ENCODE results near the gene DOCK7. TPM values are rescaled to one million over a fixed set of nuclear protein-coding genes. Genes with fewer than 3 reads are reported as not detected.

The DOCK7 gene
- polyA plus RNA-seq, 3 donors: 2.9 to 3.7 (median 3.5) TPM

DNA sequence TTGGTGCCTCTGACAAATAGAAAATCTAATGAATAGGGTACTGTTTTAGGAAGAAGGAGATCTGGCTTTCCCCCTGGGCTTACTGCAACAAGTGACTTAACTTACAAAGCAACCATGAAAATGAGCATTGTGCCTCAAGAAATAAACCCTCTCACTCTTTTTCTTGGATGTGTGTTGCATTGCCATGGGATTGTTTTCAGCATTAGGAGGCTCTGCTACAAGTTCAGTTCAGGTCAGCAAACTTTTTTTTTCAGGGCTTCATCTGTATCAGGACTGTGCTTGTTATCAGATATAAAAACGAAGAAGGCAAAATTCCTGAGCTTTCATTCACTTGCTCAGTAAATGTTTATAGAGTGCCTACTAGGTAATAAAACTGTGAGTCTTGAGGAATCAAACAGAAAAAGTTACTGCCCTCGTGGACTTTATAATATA lies 37.8 kb upstream of the DOCK7 start:
- Histone ChIP-seq H2AFZ (ENCODE audit: insufficient read depth, low read depth, low read length, poor library complexity, severe bottlenecking) (no peak overlapping the region), H3K79me2 (ENCODE audit: insufficient read depth, low read length) (no peaks in the 10 kb centered on the region), H3K4me3 (replicated peaks in 1 of 3; ENCODE audit: low read depth in 2 of 3, low read length in 3 of 3) (no peak overlapping the region), H3K4me1 (ENCODE audit: control insufficient read depth in 1 of 2, insufficient read depth in 2 of 2, low read length in 2 of 2) (peaks cover 13 to 29% of the 10 kb centered on the region in 2 donors), H4K20me1 (ENCODE audit: insufficient read depth, low read length) (no peaks in the 10 kb centered on the region), H3K36me3 (replicated peaks in 1 of 2; ENCODE audit: control insufficient read depth in 1 of 2, insufficient read depth in 2 of 2, low read length in 2 of 2) (no peaks in the 10 kb centered on the region), H3K27ac (ENCODE audit: low read depth in 1 of 2, low read length in 2 of 2) (no peak overlapping the region), H3K27me3 (ENCODE audit: control insufficient read depth in 2 of 2, insufficient read depth in 2 of 2, low read length in 2 of 2) (no peaks in the 10 kb centered on the region), H3K4me2 (replicated peaks; ENCODE audit: extremely low read depth, low read length, poor library complexity, severe bottlenecking) (no peak overlapping the region), H3K9ac (ENCODE audit: insufficient read depth, low read length, poor library complexity, severe bottlenecking) (no peak overlapping the region), H3K9me3 (replicated peaks in 1 of 2; ENCODE audit: control insufficient read depth in 1 of 2, insufficient read depth in 1 of 2, low read length in 2 of 2) (no peaks in the 10 kb centered on the region)
- intact Hi-C loops (cut with micrococcal nuclease): no loop called here
- no CpG with 5 or more reads among the region's 2 CpGs for WGBS (ENCODE audit: insufficient coverage)
- H3K27me3 Mint-ChIP-seq (ENCODE audit: low read depth in 3 of 3): peaks cover 0 to 2% (median 0%) of the 10 kb centered on the region in 3 donors
- H3K27ac Mint-ChIP-seq: no peak overlapping the region
- H3K4me3 Mint-ChIP-seq: no peak overlapping the region
- TF ChIP-seq, protein P1, sequence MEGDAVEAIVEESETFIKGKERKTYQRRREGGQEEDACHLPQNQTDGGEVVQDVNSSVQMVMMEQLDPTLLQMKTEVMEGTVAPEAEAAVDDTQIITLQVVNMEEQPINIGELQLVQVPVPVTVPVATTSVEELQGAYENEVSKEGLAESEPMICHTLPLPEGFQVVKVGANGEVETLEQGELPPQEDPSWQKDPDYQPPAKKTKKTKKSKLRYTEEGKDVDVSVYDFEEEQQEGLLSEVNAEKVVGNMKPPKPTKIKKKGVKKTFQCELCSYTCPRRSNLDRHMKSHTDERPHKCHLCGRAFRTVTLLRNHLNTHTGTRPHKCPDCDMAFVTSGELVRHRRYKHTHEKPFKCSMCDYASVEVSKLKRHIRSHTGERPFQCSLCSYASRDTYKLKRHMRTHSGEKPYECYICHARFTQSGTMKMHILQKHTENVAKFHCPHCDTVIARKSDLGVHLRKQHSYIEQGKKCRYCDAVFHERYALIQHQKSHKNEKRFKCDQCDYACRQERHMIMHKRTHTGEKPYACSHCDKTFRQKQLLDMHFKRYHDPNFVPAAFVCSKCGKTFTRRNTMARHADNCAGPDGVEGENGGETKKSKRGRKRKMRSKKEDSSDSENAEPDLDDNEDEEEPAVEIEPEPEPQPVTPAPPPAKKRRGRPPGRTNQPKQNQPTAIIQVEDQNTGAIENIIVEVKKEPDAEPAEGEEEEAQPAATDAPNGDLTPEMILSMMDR (IDR thresholded peaks at IDR 0.05): no peak
- H3K4me1 Mint-ChIP-seq: peaks cover 37% of the 10 kb centered on the region
- H3K36me3 Mint-ChIP-seq: no peaks in the 10 kb centered on the region
- peaks cover 0 to 1% (median 0%) of the 10 kb centered on the region in 7 donors for H3K9me3 Mint-ChIP-seq
- no peak for DNase-seq

DNA sequence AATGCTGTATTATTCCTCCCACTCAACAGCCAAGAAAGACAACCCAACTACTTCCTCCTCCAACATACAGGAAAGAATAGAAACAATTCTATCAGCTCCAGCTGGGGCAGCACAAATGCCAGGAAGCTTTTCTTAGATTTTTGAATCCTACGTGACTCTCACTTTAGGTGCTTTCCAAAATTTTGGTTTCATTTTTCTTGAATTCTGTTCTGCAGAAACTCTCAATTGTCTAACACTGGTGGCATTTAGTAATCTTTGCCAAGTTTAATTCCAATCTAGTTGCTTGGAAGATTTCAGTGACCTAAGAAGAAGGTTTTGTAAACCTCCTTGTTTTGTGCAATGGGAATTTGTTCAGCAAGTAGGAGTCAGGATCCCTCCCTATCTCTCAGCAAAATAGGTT lies 37.1 kb upstream of the DOCK7 start:
- DNase-seq: no peak
- Mint-ChIP-seq H3K36me3 (no peaks in the 10 kb centered on the region), H3K9me3 (peaks cover 0 to 1% (median 0%) of the 10 kb centered on the region in 7 donors), H3K27me3 (ENCODE audit: low read depth in 3 of 3) (peaks cover 0 to 2% (median 0%) of the 10 kb centered on the region in 3 donors), H3K27ac (no peak overlapping the region), H3K4me1 (peaks cover 37% of the 10 kb centered on the region), H3K4me3 (no peak overlapping the region)
- H3K36me3 ChIP-seq (replicated peaks in 1 of 2; ENCODE audit: control insufficient read depth in 1 of 2, insufficient read depth in 2 of 2, low read length in 2 of 2): no peaks in the 10 kb centered on the region
- no peaks in the 10 kb centered on the region for H4K20me1 ChIP-seq (ENCODE audit: insufficient read depth, low read length)
- TF ChIP-seq, protein P1 (IDR thresholded peaks at IDR 0.05): no peak
- H3K4me3 ChIP-seq (replicated peaks in 1 of 3; ENCODE audit: low read depth in 2 of 3, low read length in 3 of 3): no peak overlapping the region
- 0% methylated on average over 1 of the region's 1 CpG for WGBS (ENCODE audit: insufficient coverage)
- peaks cover 13 to 29% of the 10 kb centered on the region in 2 donors for H3K4me1 ChIP-seq (ENCODE audit: control insufficient read depth in 1 of 2, insufficient read depth in 2 of 2, low read length in 2 of 2)
- H3K4me2 ChIP-seq (replicated peaks; ENCODE audit: extremely low read depth, low read length, poor library complexity, severe bottlenecking): no peak overlapping the region
- H3K9me3 ChIP-seq (replicated peaks in 1 of 2; ENCODE audit: control insufficient read depth in 1 of 2, insufficient read depth in 1 of 2, low read length in 2 of 2): no peaks in the 10 kb centered on the region
- intact Hi-C loops (cut with micrococcal nuclease): no loop called here
- H3K27me3 ChIP-seq (ENCODE audit: control insufficient read depth in 2 of 2, insufficient read depth in 2 of 2, low read length in 2 of 2): no peaks in the 10 kb centered on the region
- no peaks in the 10 kb centered on the region for H3K79me2 ChIP-seq (ENCODE audit: insufficient read depth, low read length)
- no peak overlapping the region for H3K27ac ChIP-seq (ENCODE audit: low read depth in 1 of 2, low read length in 2 of 2)
- no peak overlapping the region for H2AFZ ChIP-seq (ENCODE audit: insufficient read depth, low read depth, low read length, poor library complexity, severe bottlenecking)
- no peak overlapping the region for H3K9ac ChIP-seq (ENCODE audit: insufficient read depth, low read length, poor library complexity, severe bottlenecking)

Data from CD14-positive monocyte (primary cell).